Panc1 (cell line): Measurements from ENCODE around the gene MRTFA. TPM values are rescaled to one million over a fixed set of nuclear protein-coding genes. Genes with fewer than 3 reads are reported as not detected.

Experiments
- ATAC-seq: fragments of 200-7000 bp; cut with Tn5 transposase; 2 replicates; pipeline ENCODE4 v1.9.1; 2020; ENCODE audit warnings: mild to moderate bottlenecking, moderate library complexity
- BruUV-seq: library from RNA; stranded (reverse); fragments of 400-500 nt; replicated peaks from 2 replicates; lab custom pipeline; 2021; lab: Mats Ljungman, UMichigan
- CTCF ChIA-PET: fragments of 300-600 bp; sonication (Branson Sonifier 250); formaldehyde crosslinking; loops from one replicate; lab custom pipeline; 2022; ENCODE audit warnings: antibody characterized with exemption; lab: Charles Lee
- POLR2A ChIA-PET: fragments of 300-600 bp; sonication (Branson Sonifier 250); formaldehyde crosslinking; loops from one replicate; lab custom pipeline; 2022; ENCODE audit warnings: antibody characterized with exemption; lab: Charles Lee
- DNase-seq: peaks from one replicate; pipeline ENCODE4 v3.0.0-alpha.2; 2010; ENCODE audit warnings: low read depth, low spot score
- H3K27ac ChIP-seq: 2 replicates; pipeline ENCODE4 v1.5.1; 2011; ENCODE audit warnings: mild to moderate bottlenecking, low read length, inconsistent platforms
- H3K27me3 ChIP-seq: fragments of 200-500 bp; sonication (Bioruptor generic); 2 replicates; pipeline ENCODE4 v1.6.0; 2014; ENCODE audit warnings: low read length, inconsistent platforms; ENCODE audit not compliant: control insufficient read depth, insufficient read depth
- H3K36me3 ChIP-seq: fragments of 200-500 bp; sonication (Bioruptor generic); 2 replicates; pipeline ENCODE4 v1.5.1; 2014; ENCODE audit warnings: inconsistent platforms, mild to moderate bottlenecking, low read length, moderate library complexity; ENCODE audit not compliant: control insufficient read depth, insufficient read depth
- H3K4me1 ChIP-seq: 2 replicates; pipeline ENCODE4 v1.5.1; 2011; ENCODE audit warnings: inconsistent platforms, mild to moderate bottlenecking, low read length, moderate library complexity; ENCODE audit not compliant: control insufficient read depth, insufficient read depth
- H3K4me3 ChIP-seq, 2 experiments: 2 replicates each; pipeline ENCODE4 v1.5.1; 2011 to 2012; ENCODE audit warnings: low read depth in 2 of 2, low read length in 2 of 2, mild to moderate bottlenecking in 2 of 2, inconsistent platforms in 1 of 2, moderate library complexity in 1 of 2
- H3K9me3 ChIP-seq: fragments of 200-500 bp; sonication (Bioruptor generic); 2 replicates; pipeline ENCODE4 v1.5.1; 2014; ENCODE audit warnings: low read depth, mild to moderate bottlenecking, inconsistent platforms, low read length, moderate library complexity; ENCODE audit not compliant: control insufficient read depth, insufficient read depth
- POLR2AphosphoS5 ChIP-seq: IDR thresholded peaks from 2 replicates; pipeline ENCODE4 v1.6.1; 2012; ENCODE audit warnings: mild to moderate bottlenecking, low read depth, low read length, moderate library complexity
- SIN3A ChIP-seq: IDR thresholded peaks from 2 replicates; pipeline ENCODE4 v1.6.1; 2012; ENCODE audit warnings: low read depth, mild to moderate bottlenecking, low read length, moderate library complexity, borderline replicate concordance; ENCODE audit not compliant: insufficient read depth
- TCF7L2 ChIP-seq: IDR thresholded peaks from 2 replicates; pipeline ENCODE4 v1.6.1; 2011; ENCODE audit warnings: mild to moderate bottlenecking, low read depth, low read length, inconsistent platforms
- in situ Hi-C: cut with HindIII; loops from 2 replicates; pipeline ENCODE4 v1.10.0; 2016; ENCODE audit warnings: low sequenced_read_pairs, low pct_unique_long_range_greater_than_20kb
- intact Hi-C: fragments of 100-400 bp; cut with micrococcal nuclease; formaldehyde crosslinking; loops from one replicate; pipeline ENCODE4 v1.10.0; 2022; ENCODE audit not compliant: unreplicated experiment
- total RNA-seq: library from RNA; stranded (reverse); gene quantifications from one replicate; pipeline ENCODE4 v1.2.1, GENCODE V29; 2021; ENCODE audit not compliant: unreplicated experiment
- TF ChIP-seq, protein P1 (sequence below), 2 experiments: IDR thresholded peaks; 2 replicates each; pipeline ENCODE4 v1.6.1; 2011 to 2012; ENCODE audit warnings: low read depth in 2 of 2, control low read depth in 1 of 2, low read length in 1 of 2, mild to moderate bottlenecking in 1 of 2, moderate library complexity in 1 of 2; ENCODE audit not compliant: insufficient read depth in 1 of 2
- TF ChIP-seq, protein P2 (sequence below): fragments of 450-650 bp; IDR thresholded peaks from 2 replicates; pipeline ENCODE4 v1.5.1; 2017; ENCODE audit warnings: mild to moderate bottlenecking

MRTFA gene
- total RNA-seq, 1 experiment from 2014 or later, result 62.1 TPM

- H3K27me3 ChIP-seq, result no peaks in the 10 kb centered on the region
- BruUV-seq, result TSS peak; percentile 97
- DNase-seq (no peak), ATAC-seq (peak; percentile 19)
- H3K9me3 ChIP-seq, result no peaks in the 10 kb centered on the region
- peak overlapping the region; percentile 90 for H3K27ac ChIP-seq
- H3K36me3 ChIP-seq, result peaks cover 2% of the 10 kb centered on the region; the same call in 1 of the 2 replicates
- peak overlapping the region; percentile 69 to 70 for H3K4me3 ChIP-seq
- intact Hi-C loops (no loop called here), in situ Hi-C loops (loop anchor here (25.0 kb wide), 1 partner anchor 100 kb away; no protein-coding TSS in a partner anchor)
- H3K4me1 ChIP-seq, result peaks cover 4% of the 10 kb centered on the region; the same call in 1 of the 2 replicates
- no peak for TF ChIP-seq POLR2AphosphoS5
- no peak for TF ChIP-seq TCF7L2
- TF ChIP-seq SIN3A, result no peak
- TF ChIP-seq, protein P1, sequence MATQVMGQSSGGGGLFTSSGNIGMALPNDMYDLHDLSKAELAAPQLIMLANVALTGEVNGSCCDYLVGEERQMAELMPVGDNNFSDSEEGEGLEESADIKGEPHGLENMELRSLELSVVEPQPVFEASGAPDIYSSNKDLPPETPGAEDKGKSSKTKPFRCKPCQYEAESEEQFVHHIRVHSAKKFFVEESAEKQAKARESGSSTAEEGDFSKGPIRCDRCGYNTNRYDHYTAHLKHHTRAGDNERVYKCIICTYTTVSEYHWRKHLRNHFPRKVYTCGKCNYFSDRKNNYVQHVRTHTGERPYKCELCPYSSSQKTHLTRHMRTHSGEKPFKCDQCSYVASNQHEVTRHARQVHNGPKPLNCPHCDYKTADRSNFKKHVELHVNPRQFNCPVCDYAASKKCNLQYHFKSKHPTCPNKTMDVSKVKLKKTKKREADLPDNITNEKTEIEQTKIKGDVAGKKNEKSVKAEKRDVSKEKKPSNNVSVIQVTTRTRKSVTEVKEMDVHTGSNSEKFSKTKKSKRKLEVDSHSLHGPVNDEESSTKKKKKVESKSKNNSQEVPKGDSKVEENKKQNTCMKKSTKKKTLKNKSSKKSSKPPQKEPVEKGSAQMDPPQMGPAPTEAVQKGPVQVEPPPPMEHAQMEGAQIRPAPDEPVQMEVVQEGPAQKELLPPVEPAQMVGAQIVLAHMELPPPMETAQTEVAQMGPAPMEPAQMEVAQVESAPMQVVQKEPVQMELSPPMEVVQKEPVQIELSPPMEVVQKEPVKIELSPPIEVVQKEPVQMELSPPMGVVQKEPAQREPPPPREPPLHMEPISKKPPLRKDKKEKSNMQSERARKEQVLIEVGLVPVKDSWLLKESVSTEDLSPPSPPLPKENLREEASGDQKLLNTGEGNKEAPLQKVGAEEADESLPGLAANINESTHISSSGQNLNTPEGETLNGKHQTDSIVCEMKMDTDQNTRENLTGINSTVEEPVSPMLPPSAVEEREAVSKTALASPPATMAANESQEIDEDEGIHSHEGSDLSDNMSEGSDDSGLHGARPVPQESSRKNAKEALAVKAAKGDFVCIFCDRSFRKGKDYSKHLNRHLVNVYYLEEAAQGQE (IDR thresholded peaks at IDR 0.05; ENCODE audit: insufficient read depth in 1 of 2, low read depth in 2 of 2, low read length in 1 of 2), result no peak
- TF ChIP-seq, protein P2, sequence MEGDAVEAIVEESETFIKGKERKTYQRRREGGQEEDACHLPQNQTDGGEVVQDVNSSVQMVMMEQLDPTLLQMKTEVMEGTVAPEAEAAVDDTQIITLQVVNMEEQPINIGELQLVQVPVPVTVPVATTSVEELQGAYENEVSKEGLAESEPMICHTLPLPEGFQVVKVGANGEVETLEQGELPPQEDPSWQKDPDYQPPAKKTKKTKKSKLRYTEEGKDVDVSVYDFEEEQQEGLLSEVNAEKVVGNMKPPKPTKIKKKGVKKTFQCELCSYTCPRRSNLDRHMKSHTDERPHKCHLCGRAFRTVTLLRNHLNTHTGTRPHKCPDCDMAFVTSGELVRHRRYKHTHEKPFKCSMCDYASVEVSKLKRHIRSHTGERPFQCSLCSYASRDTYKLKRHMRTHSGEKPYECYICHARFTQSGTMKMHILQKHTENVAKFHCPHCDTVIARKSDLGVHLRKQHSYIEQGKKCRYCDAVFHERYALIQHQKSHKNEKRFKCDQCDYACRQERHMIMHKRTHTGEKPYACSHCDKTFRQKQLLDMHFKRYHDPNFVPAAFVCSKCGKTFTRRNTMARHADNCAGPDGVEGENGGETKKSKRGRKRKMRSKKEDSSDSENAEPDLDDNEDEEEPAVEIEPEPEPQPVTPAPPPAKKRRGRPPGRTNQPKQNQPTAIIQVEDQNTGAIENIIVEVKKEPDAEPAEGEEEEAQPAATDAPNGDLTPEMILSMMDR, result no peak
- POLR2A ChIA-PET, result interaction anchor here (0.6 kb wide), 2 partner anchors 37 to 195 kb away, joined by 3 to 4 read pairs; no protein-coding TSS in a partner anchor
- CTCF ChIA-PET, result interaction anchor here (0.5 to 0.6 kb wide), 2 partner anchors 47 to 135 kb away, joined by 3 read pairs; no protein-coding TSS in a partner anchor
These were observed 948 bp upstream of the MRTFA start for GRCh38 chr22:40637183-40638150.

DNA sequence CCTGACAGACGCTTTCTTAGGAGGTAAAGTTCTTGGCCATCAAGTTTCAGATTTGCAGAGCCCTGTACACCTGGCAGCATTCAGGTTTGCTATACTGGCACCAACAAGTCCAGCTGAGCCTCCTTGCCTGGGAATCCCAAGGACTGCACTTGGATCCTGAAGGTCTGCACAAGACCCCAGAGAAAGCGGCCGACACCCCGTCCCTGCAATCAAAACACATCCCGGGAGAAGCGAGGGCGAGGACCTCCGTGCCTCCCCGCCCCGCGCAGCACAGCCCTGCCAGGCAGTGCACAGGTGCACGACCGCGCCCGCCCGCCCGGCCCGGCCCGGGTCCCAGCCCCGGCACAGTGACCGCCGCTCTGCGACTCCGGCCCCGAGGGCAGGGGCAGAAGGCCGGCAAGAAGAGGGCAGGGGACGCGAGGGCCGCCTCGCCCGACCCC, 559 bp downstream of the MRTFA start:
- ChIA-PET CTCF (no interaction called here), POLR2A (no interaction called here)
- intact Hi-C loops (no loop called here), in situ Hi-C loops (loop anchor here (25.0 kb wide), 1 partner anchor 99 kb away; no protein-coding TSS in a partner anchor)
- Histone ChIP-seq H3K4me3 (peak overlapping the region; percentile 70 to 90), H3K9me3 (no peaks in the 10 kb centered on the region), H3K36me3 (peaks cover 2% of the 10 kb centered on the region; the same call in 1 of the 2 replicates), H3K4me1 (peaks cover 15% of the 10 kb centered on the region), H3K27ac (peak overlapping the region; percentile 77), H3K27me3 (no peaks in the 10 kb centered on the region)
- peak; percentile 16 for ATAC-seq
- TF ChIP-seq SIN3A (no peak), TCF7L2 (no peak), POLR2AphosphoS5 (no peak)
- TF ChIP-seq, protein P2, result no peak
- TF ChIP-seq, protein P1 (IDR thresholded peaks at IDR 0.05; ENCODE audit: insufficient read depth in 1 of 2, low read depth in 2 of 2, low read length in 1 of 2), result no peak
- DNase-seq, result no peak
- BruUV-seq, result no TSS peak
